HL-60 (cell line): ENCODE measurements around the gene TRMT5.

ENCODE experiments used
- DNase-seq, 2 experiments: peaks; one replicate each; pipeline ENCODE4 v3.0.0-alpha.2; 2010 to 2020; ENCODE audit warnings: low read depth in 1 of 2, low spot score in 1 of 2
- H3K27ac ChIP-seq: fragments of 250-450 bp; sonication (Bioruptor Pico); replicated peaks from 2 replicates; pipeline ENCODE4 v1.5.1; 2020; ENCODE audit warnings: mild to moderate bottlenecking, moderate library complexity
- H3K27me3 ChIP-seq: fragments of 250-450 bp; sonication (Bioruptor Pico); 2 replicates; pipeline ENCODE4 v1.5.1; 2021; ENCODE audit warnings: mild to moderate bottlenecking, moderate library complexity; ENCODE audit not compliant: insufficient read depth, poor library complexity, severe bottlenecking
- H3K4me3 ChIP-seq: replicated peaks from 2 replicates; pipeline ENCODE4 v1.5.1; 2011; ENCODE audit warnings: mild to moderate bottlenecking, control low read depth, low read length; ENCODE audit not compliant: insufficient read depth
- CTCF ChIP-seq: IDR thresholded peaks from one replicate; pipeline ENCODE4 v1.5.1; 2011; ENCODE audit warnings: low read length, control low read depth, inconsistent platforms; ENCODE audit not compliant: insufficient read depth
- GABPA ChIP-seq: IDR thresholded peaks from 2 replicates; pipeline ENCODE4 v1.6.1; 2012; ENCODE audit warnings: low read depth
- POLR2AphosphoS5 ChIP-seq: IDR thresholded peaks from 2 replicates; pipeline ENCODE4 v1.6.1; 2012; ENCODE audit warnings: low read depth
- REST ChIP-seq: IDR thresholded peaks from 2 replicates; pipeline ENCODE4 v1.6.1; 2012; ENCODE audit warnings: low read depth; ENCODE audit not compliant: insufficient replicate concordance
- SPI1 ChIP-seq: IDR thresholded peaks from 2 replicates; pipeline ENCODE4 v1.6.1; 2012; ENCODE audit warnings: low read depth, mild to moderate bottlenecking, borderline replicate concordance

TRMT5 gene

DNA sequence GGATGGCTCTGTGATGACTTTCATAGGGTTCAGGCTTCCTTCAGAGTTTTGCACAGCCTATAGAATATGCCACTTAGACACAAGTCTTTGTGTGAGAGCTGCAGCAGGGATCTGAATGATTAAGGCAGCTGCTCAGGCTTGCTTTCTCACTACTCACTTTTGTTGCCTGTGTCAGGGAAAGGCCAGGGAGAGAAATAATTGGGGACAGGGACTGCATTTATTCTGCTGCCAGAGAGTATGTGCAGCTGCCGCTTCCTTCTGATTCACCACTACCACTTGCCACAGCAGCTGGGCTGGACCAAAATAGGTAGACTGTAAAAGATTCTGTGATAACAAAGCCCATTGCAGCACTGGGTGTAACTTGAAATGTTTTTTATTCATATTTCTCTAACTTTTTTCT is 49.7 kb downstream of the TRMT5 start:
- H3K27ac ChIP-seq = no peak overlapping the region
- TF ChIP-seq GABPA (no peak), REST (no peak), SPI1 (no peak), CTCF (no peak), POLR2AphosphoS5 (no peak)
- no peaks in the 10 kb centered on the region for H3K27me3 ChIP-seq
- H3K4me3 ChIP-seq = no peak overlapping the region
- no peak for DNase-seq

GRCh38 chr14:60926002-60926401 is 54.9 kb downstream of the TRMT5 start:
- TF ChIP-seq REST = no peak
- TF ChIP-seq SPI1 = no peak
- no peak for TF ChIP-seq POLR2AphosphoS5
- no peak for TF ChIP-seq GABPA
- no peak for TF ChIP-seq CTCF
- Histone ChIP-seq H3K27ac (no peak overlapping the region), H3K27me3 (no peaks in the 10 kb centered on the region), H3K4me3 (no peak overlapping the region)
- no peak for DNase-seq

- no peak for DNase-seq
- H3K4me3 ChIP-seq = no peak overlapping the region
- no peaks in the 10 kb centered on the region for H3K27me3 ChIP-seq
- H3K27ac ChIP-seq = no peak overlapping the region
- TF ChIP-seq REST = no peak
- TF ChIP-seq SPI1 = no peak
- TF ChIP-seq GABPA = no peak
- no peak for TF ChIP-seq POLR2AphosphoS5
- TF ChIP-seq CTCF = no peak
Measured at GRCh38 chr14:60925286-60925685, 55.6 kb downstream of the TRMT5 start.
